Measurements from ENCODE around the gene CTAGE8.
"Not testable (repeated sequence)": the region's sequence is repeated elsewhere in the genome, so short reads cannot be mapped to it uniquely, and the experiment has no call there.

GRCh38 chr7:144292384-144293161 lies 23.5 kb upstream of the CTAGE8 start:
- TF ChIP-seq CTCF (IDR thresholded peaks at IDR 0.05; ENCODE audit: low read depth, low read length, missing input control); TAF1 (conservative IDR thresholded peaks at IDR 0.05); JUND (IDR thresholded peaks at IDR 0.05); RAD21 (IDR thresholded peaks at IDR 0.05); GABPA (IDR thresholded peaks at IDR 0.05 in 1 of 2, conservative IDR thresholded peaks at IDR 0.05 in 1 of 2); REST (IDR thresholded peaks at IDR 0.05); MAX (IDR thresholded peaks at IDR 0.05); ZBTB33 (IDR thresholded peaks at IDR 0.05): not testable (repeated sequence)
